ENCODE data around the gene MCHR1. TPM values are rescaled to one million over a fixed set of nuclear protein-coding genes. Genes with fewer than 3 reads are reported as not detected.

Gene MCHR1
- total RNA-seq, 1 experiment from 2014 or later = not detected

- no peak for ATAC-seq
- in situ Hi-C loops (cut with HindIII; ENCODE audit: low pct_unique_long_range_greater_than_20kb, low sequenced_read_pairs) = loop anchor here (25.0 kb wide), 1 partner anchor 96 kb away; no protein-coding TSS in a partner anchor
- no TSS peak for BruUV-seq (replicated peaks)
Observed at GRCh38 chr22:40633036-40633435, 46.2 kb upstream of the MCHR1 start.

More at GRCh38 chr22:40633036-40633435, 46.2 kb upstream of the MCHR1 start:
- H3K9me3 ChIP-seq (ENCODE audit: control insufficient read depth, insufficient read depth, low read depth, low read length) = no peaks in the 10 kb centered on the region
- intact Hi-C loops (cut with micrococcal nuclease; ENCODE audit: unreplicated experiment) = no loop called here
- H3K27me3 ChIP-seq (ENCODE audit: control insufficient read depth, insufficient read depth, low read length) = no peaks in the 10 kb centered on the region
- ChIA-PET POLR2A (interaction anchor here (0.7 kb wide), 1 partner anchor 9 kb away, joined by 5 read pairs; no protein-coding TSS in a partner anchor), CTCF (no interaction called here)
- DNase-seq (ENCODE audit: low read depth, low spot score) = no peak
- H3K4me1 ChIP-seq (ENCODE audit: control insufficient read depth, insufficient read depth, low read length) = peaks cover 21% of the 10 kb centered on the region
- TF ChIP-seq SIN3A (IDR thresholded peaks at IDR 0.05; ENCODE audit: borderline replicate concordance, insufficient read depth, low read depth, low read length) = no peak
- TF ChIP-seq CTCF (IDR thresholded peaks at IDR 0.05) = no peak
- no peak for TF ChIP-seq REST (IDR thresholded peaks at IDR 0.05; ENCODE audit: insufficient read depth in 1 of 2, low read depth in 2 of 2, low read length in 1 of 2)
- TF ChIP-seq POLR2AphosphoS5 (IDR thresholded peaks at IDR 0.05; ENCODE audit: low read depth, low read length) = no peak
- no peak for TF ChIP-seq TCF7L2 (IDR thresholded peaks at IDR 0.05; ENCODE audit: low read depth, low read length)
- H3K36me3 ChIP-seq (ENCODE audit: control insufficient read depth, insufficient read depth, low read length) = peaks cover 2% of the 10 kb centered on the region; the same call in 1 of the 2 replicates
- H3K4me3 ChIP-seq (ENCODE audit: low read depth in 2 of 2, low read length in 2 of 2) = no peak overlapping the region
- H3K27ac ChIP-seq (ENCODE audit: low read length) = no peak overlapping the region

Data from Panc1 (cell line).